Activated CD8-positive, alpha-beta memory T cell treated with anti-CD3 and anti-CD28 coated beads for 4 hours (primary cell): Measurements from ENCODE around the gene PF4V1.

ENCODE experiments used
- DNase-seq, 2 donors: peaks; one replicate each; pipeline ENCODE4 v3.0.0-alpha.2; 2020; ENCODE audit warnings: low read depth in 2 of 2

Gene PF4V1

GRCh38 chr4:73847526-73848182 is 5.4 kb upstream of the PF4V1 start:
- no peak for DNase-seq

GRCh38 chr4:73848183-73848777 is 4.8 kb upstream of the PF4V1 start:
- DNase-seq: no peak

- DNase-seq: no peak
Observed at GRCh38 chr4:73850261-73850970, 2.7 kb upstream of the PF4V1 start.

- no peak for DNase-seq
Observed at GRCh38 chr4:73851293-73851692, 1.8 kb upstream of the PF4V1 start.

GRCh38 chr4:73852771-73853170 is 325 bp upstream of the PF4V1 start:
- no peak for DNase-seq

- no peak for DNase-seq
Observed at GRCh38 chr4:73853718-73854473, 800 bp downstream of the PF4V1 start.

GRCh38 chr4:73855406-73855805 is 2.3 kb downstream of the PF4V1 start:
- DNase-seq: no peak

- DNase-seq: no peak
Observed at GRCh38 chr4:73856518-73856917, 3.4 kb downstream of the PF4V1 start.

- no peak for DNase-seq
Observed at GRCh38 chr4:73859614-73860088, 6.6 kb downstream of the PF4V1 start.

GRCh38 chr4:73860181-73860580 is 7.1 kb downstream of the PF4V1 start:
- no peak for DNase-seq

GRCh38 chr4:73860917-73861316 is 7.8 kb downstream of the PF4V1 start:
- no peak for DNase-seq

- no peak for DNase-seq
Observed at GRCh38 chr4:73862322-73862721, 9.2 kb downstream of the PF4V1 start.

GRCh38 chr4:73864365-73864764 is 11.3 kb downstream of the PF4V1 start:
- no peak for DNase-seq

GRCh38 chr4:73864961-73865360 is 11.9 kb downstream of the PF4V1 start:
- no peak for DNase-seq

- no peak for DNase-seq
Observed at GRCh38 chr4:73865431-73866096, 12.5 kb downstream of the PF4V1 start.

- no peak for DNase-seq
Observed at GRCh38 chr4:73866246-73866645, 13.2 kb downstream of the PF4V1 start.

GRCh38 chr4:73867783-73868182 is 14.7 kb downstream of the PF4V1 start:
- no peak for DNase-seq

- no peak for DNase-seq
Observed at GRCh38 chr4:73868206-73869129, 15.4 kb downstream of the PF4V1 start.

- DNase-seq: no peak
Observed at GRCh38 chr4:73869130-73870055, 16.3 kb downstream of the PF4V1 start, which contains the start of gene CXCL1. CXCL1 (plus strand) TSS chr4:73869393; CDS start chr4:73869471, 78 bp downstream.
